H1 (cell line): ENCODE data around the gene UBA5. TPM values are rescaled to one million over a fixed set of nuclear protein-coding genes. Genes with fewer than 3 reads are reported as not detected.

Source experiments
- CTCF ChIA-PET: fragments of 300-600 bp; sonication (Branson Sonifier 250); formaldehyde crosslinking; loops from one replicate; lab custom pipeline; 2021; ENCODE audit not compliant: partially characterized antibody; lab: Charles Lee
- POLR2A ChIA-PET: fragments of 300-600 bp; sonication (Branson Sonifier 250); formaldehyde crosslinking; loops from one replicate; lab custom pipeline; 2021; ENCODE audit warnings: inconsistent platforms; ENCODE audit not compliant: partially characterized antibody; lab: Charles Lee
- DNase-seq, 2 experiments: peaks; one replicate each; pipeline versions ENCODE4 v3.0.0 to v3.0.0-alpha.2; 2010 to 2022; ENCODE audit warnings: low spot score in 2 of 2, low read depth in 1 of 2, mixed read lengths in 1 of 2
- FAIRE-seq: peaks from 2 replicates; lab custom pipeline; 2011; peaks lifted over from hg19 to GRCh38; lab: Jason Lieb, UNC
- H2AFZ ChIP-seq: 2 replicates; pipeline ENCODE4 v1.8.1; 2012; ENCODE audit warnings: low read length, inconsistent platforms
- H2AK5ac ChIP-seq: 2 replicates; pipeline ENCODE4 v1.6.1; 2013; ENCODE audit warnings: low read depth, low read length
- H2BK120ac ChIP-seq: replicated peaks from 2 replicates; pipeline ENCODE3; 2013; ENCODE audit warnings: low read depth, low read length, inconsistent platforms
- H2BK12ac ChIP-seq: 2 replicates; pipeline ENCODE4 v1.6.1; 2013; ENCODE audit warnings: low read depth, low read length
- H2BK15ac ChIP-seq: 2 replicates; pipeline ENCODE4 v1.6.1; 2013; ENCODE audit warnings: low read length
- H2BK20ac ChIP-seq: 2 replicates; pipeline ENCODE4 v1.6.1; 2013; ENCODE audit warnings: low read length
- H2BK5ac ChIP-seq: 2 replicates; pipeline ENCODE4 v1.6.1; 2013; ENCODE audit warnings: low read depth, low read length
- H3K14ac ChIP-seq: 2 replicates; pipeline ENCODE4 v1.6.1; 2013; ENCODE audit warnings: inconsistent platforms; ENCODE audit not compliant: insufficient read length
- H3K18ac ChIP-seq: 2 replicates; pipeline ENCODE4 v1.6.1; 2013; ENCODE audit warnings: low read length; ENCODE audit errors: extremely low read depth
- H3K23ac ChIP-seq: 2 replicates; pipeline ENCODE4 v1.6.1; 2013; ENCODE audit warnings: inconsistent platforms; ENCODE audit not compliant: insufficient read length
- H3K23me2 ChIP-seq: 2 replicates; pipeline ENCODE4 v1.6.1; 2013; ENCODE audit warnings: low read depth, low read length
- H3K27ac ChIP-seq: 2 replicates; pipeline ENCODE4 v1.6.1; 2011; ENCODE audit warnings: low read depth, low read length, inconsistent platforms
- H3K27me3 ChIP-seq, 4 experiments: replicated peaks in 1 of 4; 1 replicate in 1 of 4; 2 replicates in 3 of 4; pipeline versions ENCODE4 v1.6.1 to v1.8.1; 2011 to 2013; ENCODE audit warnings: low read length in 3 of 4, mild to moderate bottlenecking in 3 of 4, inconsistent platforms in 2 of 4, mixed read lengths in 2 of 4, moderate library complexity in 1 of 4; ENCODE audit not compliant: control insufficient read depth in 3 of 4, insufficient read depth in 3 of 4; ENCODE audit errors: extremely low read depth in 1 of 4
- H3K36me3 ChIP-seq, 4 experiments: 2 replicates each; pipeline versions ENCODE4 v1.6.1 to v1.8.1; 2011 to 2013; ENCODE audit warnings: mild to moderate bottlenecking in 4 of 4, low read length in 3 of 4, moderate library complexity in 2 of 4, control low read depth in 1 of 4, inconsistent platforms in 1 of 4; ENCODE audit not compliant: insufficient read depth in 4 of 4, control insufficient read depth in 2 of 4
- H3K4ac ChIP-seq: replicated peaks from 2 replicates; pipeline ENCODE3; 2013; ENCODE audit warnings: low read length, low read depth, mixed read lengths, inconsistent platforms; ENCODE audit not compliant: insufficient read length
- H3K4me1 ChIP-seq, 4 experiments: replicated peaks in 1 of 4; 1 replicate in 1 of 4; 2 replicates in 3 of 4; pipeline versions ENCODE4 v1.6.1 to v1.8.1; 2011 to 2013; ENCODE audit warnings: low read length in 3 of 4, inconsistent platforms in 2 of 4, mixed read lengths in 1 of 4; ENCODE audit not compliant: insufficient read depth in 4 of 4, control insufficient read depth in 3 of 4
- H3K4me2 ChIP-seq, 2 experiments: 2 replicates each; pipeline versions ENCODE4 v1.6.1 to v1.8.1; 2011 to 2013; ENCODE audit warnings: low read depth in 2 of 2, low read length in 2 of 2, control low read depth in 1 of 2, inconsistent platforms in 1 of 2, mild to moderate bottlenecking in 1 of 2; ENCODE audit not compliant: insufficient read depth in 1 of 2
- H3K4me3 ChIP-seq, 4 experiments: fragments of 200-600, 300-600 bp in 1 of 4; sonication (generic), shearing (Covaris generic), sonication (Bioruptor Twin) in 1 of 4; 2 replicates each; pipeline versions ENCODE4 v1.5.1 to v1.8.1; 2011 to 2016; ENCODE audit warnings: low read length in 4 of 4, low read depth in 3 of 4, control low read depth in 2 of 4, inconsistent platforms in 2 of 4, mild to moderate bottlenecking in 2 of 4, mixed read lengths in 1 of 4, moderate library complexity in 1 of 4; ENCODE audit not compliant: insufficient read depth in 2 of 4; ENCODE audit errors: extremely low read depth in 1 of 4
- H3K56ac ChIP-seq: replicated peaks from 2 replicates; pipeline ENCODE3; 2013; ENCODE audit warnings: low read depth, mild to moderate bottlenecking, mixed read lengths, low read length, inconsistent platforms; ENCODE audit not compliant: insufficient read length
- H3K79me1 ChIP-seq: 2 replicates; pipeline ENCODE4 v1.6.1; 2013; ENCODE audit warnings: low read depth, low read length, control low read depth
- H3K79me2 ChIP-seq, 2 experiments: 2 replicates each; pipeline versions ENCODE4 v1.6.1 to v1.8.1; 2012 to 2013; ENCODE audit warnings: low read length in 2 of 2, mild to moderate bottlenecking in 2 of 2, inconsistent platforms in 1 of 2; ENCODE audit not compliant: insufficient read depth in 2 of 2, control insufficient read depth in 1 of 2
- H3K9ac ChIP-seq, 4 experiments: replicated peaks in 1 of 4; 1 replicate in 1 of 4; 2 replicates in 3 of 4; pipeline versions ENCODE4 v1.6.1 to v1.8.1; 2011 to 2013; ENCODE audit warnings: low read depth in 3 of 4, low read length in 3 of 4, control low read depth in 2 of 4, mild to moderate bottlenecking in 2 of 4, moderate library complexity in 2 of 4, inconsistent platforms in 1 of 4; ENCODE audit errors: extremely low read depth in 1 of 4
- H3K9me3 ChIP-seq, 2 experiments: 2 replicates each; pipeline versions ENCODE4 v1.6.1 to v1.8.1; 2012 to 2013; ENCODE audit warnings: mild to moderate bottlenecking in 2 of 2, moderate library complexity in 2 of 2, control low read depth in 1 of 2, inconsistent platforms in 1 of 2, low read depth in 1 of 2, low read length in 1 of 2, mixed read lengths in 1 of 2; ENCODE audit not compliant: insufficient read depth in 2 of 2
- H4K20me1 ChIP-seq, 2 experiments: replicated peaks in 1 of 2; 2 replicates each; pipeline versions ENCODE3 to v1.8.1; 2011 to 2013; ENCODE audit warnings: inconsistent platforms in 2 of 2, low read length in 2 of 2, mild to moderate bottlenecking in 1 of 2; ENCODE audit not compliant: insufficient read depth in 2 of 2, control insufficient read depth in 1 of 2
- H4K5ac ChIP-seq: 2 replicates; pipeline ENCODE4 v1.6.1; 2013; ENCODE audit warnings: low read length, low read depth, mixed read lengths, inconsistent platforms; ENCODE audit not compliant: insufficient read length
- H4K8ac ChIP-seq: 2 replicates; pipeline ENCODE4 v1.8.0; 2013; ENCODE audit warnings: mild to moderate bottlenecking, moderate library complexity, low read length, inconsistent platforms; ENCODE audit not compliant: insufficient read depth; ENCODE audit errors: extremely low read depth
- H4K91ac ChIP-seq: replicated peaks from 2 replicates; pipeline ENCODE3; 2013; ENCODE audit warnings: low read length, mixed read lengths, inconsistent platforms; ENCODE audit not compliant: insufficient read length
- CHD2 ChIP-seq: IDR thresholded peaks from 2 replicates; pipeline ENCODE4 v1.6.1; 2012; ENCODE audit warnings: low read length, improper control_type of control experiment
- WGBS, 2 experiments: shearing (Covaris generic) in 1 of 2; methylation state at CpG; one replicate each; pipeline versions ENCODE4 v1.1.6 to v1.1.7; 2013 to 2015; ENCODE audit warnings: low lambda C conversion rate in 2 of 2, mixed read lengths in 2 of 2, inconsistent platforms in 1 of 2, low coverage in 1 of 2, missing lambda C conversion rate in 1 of 2; ENCODE audit not compliant: insufficient replicate concordance in 2 of 2, insufficient coverage in 1 of 2, insufficient read length in 1 of 2; ENCODE audit errors: extremely low coverage in 1 of 2, missing lambda C conversion rate in 1 of 2; 5-methylcytosine and 5-hydroxymethylcytosine counted together
- polyA plus RNA-seq, 7 experiments: library from polyadenylated mRNA; depleted of rRNA in 3 of 7; stranded (reverse) in 5 of 7; unstranded in 2 of 7; fragments of >200 nt in 5 of 7; fragments of 200-250 nt in 2 of 7; gene quantifications; 1 replicate in 5 of 7; 2 replicates in 1 of 7; 4 replicates in 1 of 7; pipeline versions ENCODE4 v1.2.1 to v1.2.3, GENCODE V29; 2011 to 2013; ENCODE audit warnings: missing spikeins in 2 of 7, mixed read lengths in 2 of 7
- total RNA-seq: library from RNA; stranded (reverse); fragmentation: NEBNext Ultra II Directional; extraction: Animal tissue kit (Norgen Biotek cat#: 25700); gene quantifications from 2 replicates; pipeline ENCODE4 v1.2.1, GENCODE V29; 2021

Gene UBA5
- total and polyA plus RNA-seq, 2 of the 8 experiments (the other 6 are each of a cell fraction or from before 2014, with no cell fraction given) = 11.0 to 28.0 TPM

DNA sequence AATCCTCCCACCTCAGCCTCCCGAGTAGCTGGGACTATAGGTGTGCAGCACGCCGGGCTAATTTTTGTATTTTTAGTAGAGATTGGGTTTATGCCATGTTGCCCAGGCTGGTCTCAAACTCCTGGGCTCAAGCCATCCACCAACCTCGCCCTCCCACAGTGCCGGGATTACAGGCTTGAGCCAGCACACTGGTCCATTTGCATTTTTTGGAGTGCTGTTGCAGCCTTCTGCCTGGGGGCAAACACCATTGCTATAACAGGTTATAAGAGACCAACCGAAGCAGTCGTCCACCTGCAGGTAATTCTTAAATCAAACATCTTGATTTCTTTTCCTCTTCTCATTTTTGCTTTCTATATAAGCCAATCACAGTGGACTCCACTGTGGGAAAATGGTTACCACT, 35.3 kb upstream of the UBA5 start:
- ChIA-PET POLR2A (no interaction called here), CTCF (interaction anchor here (0.7 to 2.5 kb wide), 3 partner anchors 17 to 356 kb away, joined by 3 to 11 read pairs (median 3); no protein-coding TSS in a partner anchor)
- Histone ChIP-seq H3K4me1 (no peaks in the 10 kb centered on the region; a peak in 1 of 7 replicates), H2AK5ac (no peak overlapping the region), H3K27me3 (no peaks in the 10 kb centered on the region; a peak in 1 of 7 replicates), H2BK15ac (no peak overlapping the region), H3K4me2 (no peak overlapping the region), H2BK12ac (no peak overlapping the region), H4K20me1 (no peaks in the 10 kb centered on the region), H3K18ac (no peak overlapping the region), H4K5ac (no peak overlapping the region), H2AFZ (no peak overlapping the region), H3K23me2 (no peaks in the 10 kb centered on the region), H3K79me1 (no peaks in the 10 kb centered on the region), H2BK5ac (no peak overlapping the region), H3K14ac (no peak overlapping the region), H3K9me3 (no peaks in the 10 kb centered on the region), H3K36me3 (peaks cover 0 to 10% (median 0%) of the 10 kb centered on the region in 4 experiments; a peak in 1 of 8 replicates), H3K79me2 (no peaks in the 10 kb centered on the region), H3K9ac (no peak overlapping the region), H3K27ac (no peak overlapping the region), H3K23ac (no peak overlapping the region), H4K8ac (no peak overlapping the region), H3K56ac (no peak overlapping the region), H3K4me3 (no peak overlapping the region), H4K91ac (no peak overlapping the region), H2BK120ac (no peak overlapping the region), H2BK20ac (no peak overlapping the region), H3K4ac (no peak overlapping the region)
- no peak for DNase-seq
- 89% methylated on average over 7 of the region's 7 CpGs; no CpG with 5 or more reads in 1 of the 2 experiments for WGBS, 2 experiments
- FAIRE-seq = no peak
- TF ChIP-seq CHD2 = no peak
